Midbrain (tissue), 1 donor: ENCODE results near the gene DBI.
A peak's percentile ranks its signal among the peaks of the same experiment; 100 is the strongest.

ENCODE experiments used
- DNase-seq: peaks from one replicate; lab custom pipeline; 2025; lab: John Stamatoyannopoulos, UW

DBI gene

DNA sequence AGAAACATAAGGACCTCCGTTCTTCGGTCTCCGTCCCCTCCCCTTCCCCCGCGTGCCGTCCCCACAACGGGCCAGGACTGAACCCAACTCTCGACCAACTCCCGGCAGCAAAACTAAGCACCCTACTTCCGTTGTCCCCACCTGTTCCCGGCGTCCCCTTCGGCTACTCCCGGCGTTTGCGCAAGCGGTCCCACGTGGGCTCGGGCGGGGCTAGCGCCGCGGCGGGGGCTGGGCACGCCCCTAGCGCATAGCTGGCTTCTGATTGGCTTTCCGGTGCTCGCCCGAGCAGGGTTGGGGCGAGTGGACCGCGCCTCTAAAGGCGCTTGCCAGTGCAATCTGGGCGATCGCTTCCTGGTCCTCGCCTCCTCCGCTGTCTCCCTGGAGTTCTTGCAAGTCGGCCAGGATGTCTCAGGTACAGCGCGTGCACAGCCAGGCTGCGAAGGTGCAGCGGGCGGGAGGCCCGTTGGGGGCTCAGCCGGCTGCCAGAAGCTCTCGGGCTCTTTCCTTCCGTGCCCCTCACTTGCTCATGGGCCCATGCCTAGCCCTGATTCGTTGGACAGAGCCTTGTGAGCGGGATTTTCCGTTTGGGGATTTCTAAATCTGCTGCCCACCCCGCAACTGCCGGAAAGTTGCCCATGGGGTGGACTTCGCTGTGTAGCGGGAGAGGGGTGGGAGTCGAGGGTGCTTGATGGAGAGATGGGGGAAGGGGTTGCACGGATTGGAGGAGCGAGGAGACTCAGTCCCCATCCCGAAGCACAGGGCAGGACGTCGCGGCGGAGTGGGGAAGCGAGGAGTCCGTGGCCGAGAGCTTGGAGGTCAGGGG is at the start of gene DBI, which contains the start of gene C2orf76:
Gene DBI (plus strand): TSS at position 329 of the 823 bp plus-strand sequence. CDS start 75 bp downstream, at position 404.
Gene C2orf76 (minus strand): TSS at position 186 of the 823 bp plus-strand sequence. CDS start 26,875 bp downstream, outside the sequence.
- peak; percentile 98 for DNase-seq

DNA sequence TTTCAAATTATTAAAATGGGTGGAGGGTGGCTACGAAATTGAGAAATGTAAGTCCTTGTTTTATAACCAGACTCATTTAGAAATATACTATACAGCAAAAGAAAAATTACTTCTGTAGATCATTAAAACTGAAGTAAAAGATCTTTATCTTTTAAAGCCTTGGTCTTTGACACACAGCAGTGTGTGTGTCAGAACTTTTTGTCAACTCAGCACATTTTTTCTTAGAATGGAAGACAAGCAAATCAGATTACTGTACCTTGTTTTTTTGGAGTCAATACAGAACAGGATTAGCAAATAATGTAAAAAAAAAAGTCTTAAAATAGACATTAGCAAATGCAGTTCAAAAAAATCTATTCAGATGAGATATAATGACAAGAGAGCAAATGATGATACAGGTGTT is 49.2 kb upstream of the DBI start:
- no peak for DNase-seq

DNA sequence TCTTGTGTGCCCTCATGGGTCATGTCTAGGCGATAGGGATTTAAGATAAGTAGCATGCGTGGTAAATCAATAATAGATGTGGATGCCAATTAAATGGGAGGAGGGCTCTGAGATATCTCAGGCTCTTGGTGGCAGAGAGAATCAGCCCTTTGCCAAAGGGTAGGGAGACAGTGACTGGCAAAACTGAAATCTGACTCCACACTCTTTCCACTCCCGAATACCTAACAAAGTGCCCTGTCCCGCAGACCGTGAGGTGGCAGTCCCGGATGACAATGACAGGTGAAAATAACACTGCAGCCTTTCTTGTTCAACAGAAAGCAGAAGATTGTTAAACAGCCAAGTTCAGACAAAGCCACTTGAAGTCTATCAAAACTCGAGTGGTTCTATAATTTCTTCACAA is 47.2 kb upstream of the DBI start:
- no peak for DNase-seq

DNA sequence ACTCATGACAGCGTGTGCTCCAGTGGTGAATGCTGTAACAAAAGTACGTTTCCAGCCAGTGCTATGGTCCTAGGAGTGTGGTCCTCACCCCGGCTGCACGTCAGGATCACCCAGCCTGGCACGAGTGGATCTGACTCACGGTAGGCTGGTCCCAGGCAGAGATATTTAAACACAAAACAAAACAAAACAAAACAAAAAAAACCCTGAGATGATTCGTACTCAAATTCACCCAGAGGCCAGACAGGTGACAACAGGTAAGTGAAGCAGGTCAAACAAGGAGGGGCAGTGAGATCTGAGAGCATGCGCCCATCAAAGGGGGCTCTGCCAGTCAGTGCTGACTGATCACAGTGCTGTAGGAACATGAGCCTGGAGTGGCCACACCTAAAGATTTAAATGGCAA is 43.3 kb upstream of the DBI start:
- no peak for DNase-seq

DNA sequence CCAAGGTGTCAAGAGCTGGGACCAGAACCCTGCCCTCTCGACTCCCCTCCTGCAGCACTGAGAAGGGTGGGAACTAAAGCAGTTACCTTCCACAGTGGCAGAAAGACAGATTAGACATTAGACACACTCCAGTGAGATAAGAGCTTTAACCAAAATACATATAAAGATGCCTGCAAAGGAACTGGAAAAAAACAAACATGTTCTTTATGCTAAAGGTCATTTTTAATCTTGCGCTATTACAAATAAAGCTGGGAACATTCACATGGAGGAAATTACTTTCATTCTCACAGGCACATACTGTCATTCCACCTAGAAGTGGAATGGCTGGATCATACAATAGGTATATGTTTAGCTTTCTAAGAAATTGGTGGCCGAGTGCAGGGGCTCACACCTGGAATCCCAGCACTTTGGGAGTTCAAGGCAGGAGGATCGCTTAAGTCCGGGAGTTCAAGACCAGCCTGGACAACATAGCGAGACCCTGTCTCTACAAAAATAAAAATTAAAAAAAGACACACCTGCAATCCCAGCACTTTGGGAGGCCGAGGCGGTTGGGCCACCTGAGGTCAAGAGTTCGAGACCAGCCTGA is 42.0 kb upstream of the DBI start:
- no peak for DNase-seq

DNA sequence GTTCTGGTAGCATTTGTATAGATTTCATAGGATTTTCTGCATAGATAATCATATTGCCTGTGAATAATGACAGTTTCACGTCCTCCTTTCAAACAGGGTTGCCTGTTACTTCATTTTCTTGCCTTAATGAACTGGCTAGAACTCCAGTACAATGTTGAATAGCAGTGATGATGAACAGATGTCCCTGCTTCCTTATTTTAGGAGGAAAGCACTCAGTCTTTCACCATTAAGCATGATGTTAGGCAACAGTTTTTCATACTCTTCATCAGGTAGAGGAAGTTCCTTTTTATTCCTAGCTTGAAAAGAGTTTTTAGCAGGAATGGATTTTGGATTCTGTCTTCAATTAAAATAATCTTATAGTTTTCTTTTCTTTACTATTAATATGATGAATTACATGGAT is 39.8 kb upstream of the DBI start:
- no peak for DNase-seq

DNA sequence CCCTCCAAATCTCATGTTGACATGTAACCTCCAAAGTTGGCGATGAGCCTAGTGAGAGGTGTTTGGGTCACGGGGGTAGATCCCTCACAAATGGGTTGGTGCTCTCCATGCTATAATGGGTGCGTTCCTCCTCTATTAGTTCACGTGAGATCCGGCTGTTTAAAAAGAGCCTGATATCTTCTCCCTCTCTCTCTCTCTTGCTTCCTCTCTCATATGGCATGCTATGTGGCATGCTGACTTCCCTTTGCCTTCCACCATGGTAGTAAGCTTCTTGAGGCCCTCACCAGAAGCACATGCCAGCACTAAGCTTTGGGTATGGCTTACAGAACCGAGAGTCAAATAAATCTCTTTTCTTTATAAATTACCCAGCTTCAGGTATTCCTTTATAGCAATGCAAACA is 39.3 kb upstream of the DBI start:
- DNase-seq, result no peak

DNA sequence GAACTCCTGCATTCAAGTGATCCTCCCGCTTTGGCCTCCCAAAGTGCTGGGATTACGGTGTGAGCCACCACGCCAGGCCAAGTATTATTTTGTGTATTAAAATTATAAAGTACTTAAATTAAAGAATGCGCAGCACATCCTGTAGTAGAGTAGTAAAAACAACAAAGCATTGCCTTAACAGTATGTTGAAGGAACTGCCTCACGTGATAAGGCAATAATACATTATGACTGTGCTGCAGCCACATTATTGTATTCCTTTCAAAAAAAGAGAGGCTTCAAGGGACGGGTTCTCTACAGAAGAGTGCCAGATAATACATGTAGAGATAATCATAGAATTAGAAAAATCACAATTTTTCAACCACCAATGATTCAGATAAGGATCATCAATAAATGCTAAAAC is 33.8 kb upstream of the DBI start:
- DNase-seq, result no peak

DNA sequence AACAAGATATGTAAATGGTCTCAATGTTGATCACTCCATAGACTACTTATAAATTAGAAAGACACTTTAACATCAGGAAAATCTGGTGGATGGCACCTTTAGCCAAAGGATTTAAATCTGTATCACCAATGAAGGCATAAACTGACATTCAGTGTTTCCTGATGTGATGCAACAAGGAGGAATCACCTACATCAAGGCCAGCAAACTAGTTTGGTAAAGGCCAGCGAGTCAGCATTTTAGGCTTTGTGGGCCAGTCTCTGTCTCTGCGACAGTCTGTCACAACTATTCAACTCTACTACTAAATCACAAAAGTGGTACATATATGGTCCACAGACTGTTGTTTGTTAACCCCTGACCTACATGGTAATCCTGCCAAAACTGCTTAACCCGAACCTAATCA is 33.4 kb upstream of the DBI start:
- no peak for DNase-seq

DNA sequence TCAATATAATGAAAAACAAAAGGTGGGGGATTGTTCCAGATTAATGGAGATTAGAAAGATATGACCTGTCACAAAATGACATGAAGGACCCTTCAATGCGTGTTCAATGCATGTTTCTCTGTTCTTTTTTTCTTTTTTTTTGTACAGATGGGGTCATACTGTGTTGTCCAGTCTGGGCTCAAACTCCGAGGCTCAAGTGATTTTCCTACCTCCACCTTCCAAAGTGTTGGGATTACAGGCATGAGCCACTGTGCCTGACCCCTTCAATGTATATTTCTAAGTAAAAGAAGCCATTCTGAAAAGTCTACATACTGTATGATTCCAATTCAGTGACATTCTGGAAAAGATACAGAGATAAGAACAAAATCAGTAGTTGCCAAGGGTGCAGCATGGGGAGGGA is 32.9 kb upstream of the DBI start:
- no peak for DNase-seq

DNA sequence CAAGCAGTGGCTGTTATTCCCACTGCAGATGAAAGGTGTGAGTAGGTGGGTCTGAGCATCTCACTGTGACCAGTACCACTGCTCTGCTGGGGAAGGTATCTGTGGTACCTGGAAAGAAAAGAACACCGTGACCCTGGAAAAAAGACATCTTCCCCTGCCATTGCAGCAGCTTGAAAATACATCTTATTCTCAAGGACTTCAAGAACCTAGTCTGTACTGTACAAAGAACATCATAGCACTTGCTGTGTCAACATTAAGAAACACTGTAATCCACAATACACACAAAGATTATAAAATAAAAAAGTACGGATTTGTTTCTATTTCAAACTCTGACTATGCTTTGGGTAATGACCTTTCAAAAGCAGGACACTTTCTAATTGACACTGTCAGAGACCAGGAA is 29.0 kb upstream of the DBI start:
- DNase-seq, result no peak

DNA sequence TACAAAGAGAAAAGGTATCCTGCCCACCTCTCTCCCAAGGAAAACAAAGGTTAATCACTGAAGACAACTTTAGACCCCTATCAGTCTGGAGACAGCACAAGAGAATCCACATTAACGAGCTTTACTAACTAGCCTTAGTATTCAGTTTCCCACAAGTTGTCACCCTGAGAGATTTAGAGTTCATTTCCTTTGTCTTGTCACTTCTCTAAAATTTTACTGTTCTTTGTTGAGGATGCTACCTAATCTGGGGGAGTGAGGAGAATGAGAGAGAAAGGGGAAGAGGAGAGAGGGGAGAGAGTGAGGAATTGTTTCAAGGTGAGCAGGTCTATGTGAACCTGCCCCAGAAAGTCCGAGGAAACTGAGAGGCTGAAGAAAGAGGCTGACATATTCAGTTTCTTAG is 28.5 kb upstream of the DBI start:
- DNase-seq, result no peak

DNA sequence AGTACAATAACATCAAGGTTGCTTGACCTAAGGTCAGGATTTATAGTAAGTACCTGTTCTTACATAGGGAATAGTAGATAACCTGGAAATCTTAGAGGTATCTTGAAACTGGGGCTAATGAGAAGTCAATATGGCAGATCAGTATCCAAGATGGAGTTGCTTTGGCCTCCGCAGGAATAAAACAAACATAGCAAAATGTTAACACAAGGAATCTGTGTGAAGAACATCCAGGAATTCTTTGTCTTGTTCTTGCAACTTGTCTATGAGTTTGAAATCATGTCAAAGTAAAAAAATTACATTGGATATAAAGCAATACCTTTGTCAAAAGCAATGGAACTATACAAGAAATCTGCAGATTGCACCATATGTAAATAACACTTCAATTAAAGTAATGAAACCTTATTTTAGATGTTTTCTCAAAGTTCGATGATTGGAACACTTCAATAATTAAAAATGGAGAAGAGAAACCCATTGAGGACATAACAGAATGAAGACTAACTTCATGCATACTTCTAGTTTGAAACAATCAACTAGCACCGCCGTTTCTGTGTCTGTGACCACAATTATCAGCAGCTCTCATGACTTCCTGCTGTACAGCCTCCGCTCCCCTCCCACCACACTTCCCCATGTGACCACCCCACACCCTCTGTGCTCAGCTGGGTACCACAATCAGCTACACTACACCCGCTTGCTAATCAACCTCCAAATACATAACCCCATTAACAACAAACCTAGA is 27.8 kb upstream of the DBI start:
- no peak for DNase-seq

DNA sequence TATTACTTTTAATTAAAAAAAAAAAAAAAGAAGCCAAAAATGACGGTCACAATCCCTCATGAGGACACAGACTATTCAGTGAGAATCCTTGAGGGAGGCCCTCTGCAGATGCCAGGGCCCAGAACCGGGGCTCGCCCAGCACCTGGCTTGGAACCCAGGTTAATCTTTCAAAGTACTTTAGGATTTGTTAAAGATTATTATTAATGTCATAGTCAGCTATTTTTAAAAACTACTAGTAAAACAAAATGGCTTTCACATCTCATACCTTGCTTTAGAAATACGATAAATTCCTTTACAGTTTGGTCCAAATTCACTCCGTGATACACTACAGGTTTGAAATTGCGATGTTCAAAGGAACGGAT is 27.2 kb upstream of the DBI start:
- no peak for DNase-seq

DNA sequence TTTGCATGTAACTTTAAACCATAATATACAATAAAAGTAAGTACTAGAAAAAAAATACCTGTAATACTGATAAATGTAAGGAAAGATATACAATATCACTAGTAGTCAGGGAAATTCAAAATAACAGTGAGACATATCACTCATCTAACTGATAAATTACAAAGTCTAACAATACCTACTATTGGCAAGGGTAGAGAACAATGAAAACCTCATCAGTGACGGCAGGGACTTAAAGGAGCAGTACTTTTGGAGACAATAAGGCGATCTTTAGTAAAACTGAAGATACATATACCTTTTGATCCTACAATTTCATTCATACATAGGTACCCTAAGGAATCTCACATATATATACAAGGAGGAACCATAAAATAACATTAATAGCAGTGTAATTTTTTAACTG is 25.1 kb upstream of the DBI start:
- no peak for DNase-seq

DNA sequence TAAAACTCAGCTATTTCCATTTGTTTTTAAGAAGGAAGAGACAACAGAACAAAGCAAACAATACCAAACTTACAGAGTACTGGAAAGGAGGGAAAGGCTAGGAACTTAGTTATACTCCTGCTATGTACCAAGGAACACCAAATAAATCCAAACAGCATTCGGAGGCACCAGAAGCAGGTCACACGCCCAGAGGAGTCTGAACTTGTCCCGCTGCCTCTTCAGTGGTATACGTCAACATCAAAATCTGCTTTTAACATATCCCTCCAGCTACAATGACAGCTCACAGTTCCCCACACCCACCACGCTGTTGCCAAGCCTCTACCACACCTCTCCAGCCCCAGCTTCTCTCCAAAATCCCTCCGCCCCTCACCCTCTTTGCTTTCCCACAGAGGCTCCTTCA is 17.5 kb upstream of the DBI start:
- no peak for DNase-seq

DNA sequence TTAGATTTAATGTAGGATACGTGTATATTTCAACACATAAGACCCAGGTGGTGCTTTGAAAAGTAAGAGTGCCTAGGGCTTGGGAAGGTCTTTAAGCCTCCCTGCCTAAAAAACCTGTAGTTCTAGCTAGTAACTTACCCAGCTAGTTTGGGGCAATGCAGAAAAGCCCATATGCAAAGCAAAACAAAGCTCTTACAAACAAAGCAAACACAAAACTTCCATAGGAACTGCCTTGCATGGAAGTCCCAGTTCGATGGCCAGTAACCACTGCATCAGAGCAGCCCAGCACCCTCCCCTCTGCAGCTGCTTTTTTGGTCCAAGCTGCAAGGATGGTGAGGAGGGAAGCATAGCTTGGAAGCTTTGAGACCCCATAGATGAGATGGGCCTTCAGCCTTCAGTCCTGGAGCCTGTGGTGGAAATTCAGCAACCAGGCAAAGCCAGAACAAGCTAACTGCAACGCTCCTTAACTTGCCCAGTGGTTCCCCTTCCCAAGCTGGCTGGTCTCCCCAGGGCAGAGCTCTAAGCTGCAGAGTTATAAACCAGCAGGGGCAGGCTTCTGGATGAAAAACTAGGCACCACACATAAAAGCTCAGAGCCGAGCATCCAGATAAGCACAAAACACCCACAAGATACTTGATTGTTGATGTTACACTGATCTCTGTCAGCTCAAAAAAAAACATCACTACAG is 16.3 kb upstream of the DBI start:
- no peak for DNase-seq

DNA sequence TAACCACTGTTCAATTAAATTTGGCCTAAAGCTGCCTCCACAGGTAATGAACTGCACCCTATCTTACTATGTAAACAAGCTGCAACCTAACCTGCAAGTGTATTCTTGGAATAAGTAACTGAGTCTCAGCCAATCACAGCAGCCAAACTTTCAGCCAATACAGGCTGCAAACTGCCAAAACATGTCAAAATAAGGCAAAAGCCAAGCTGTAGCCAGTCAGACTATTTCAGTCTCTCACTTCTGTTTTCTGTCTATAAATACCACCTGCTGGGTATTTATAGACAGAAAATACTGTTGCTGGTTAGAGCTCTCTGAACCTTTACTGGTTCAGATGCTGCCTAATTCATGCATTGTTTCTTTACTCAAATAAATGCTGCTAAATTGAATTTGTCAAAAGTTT is 14.4 kb upstream of the DBI start:
- peak; percentile 24 for DNase-seq

DNA sequence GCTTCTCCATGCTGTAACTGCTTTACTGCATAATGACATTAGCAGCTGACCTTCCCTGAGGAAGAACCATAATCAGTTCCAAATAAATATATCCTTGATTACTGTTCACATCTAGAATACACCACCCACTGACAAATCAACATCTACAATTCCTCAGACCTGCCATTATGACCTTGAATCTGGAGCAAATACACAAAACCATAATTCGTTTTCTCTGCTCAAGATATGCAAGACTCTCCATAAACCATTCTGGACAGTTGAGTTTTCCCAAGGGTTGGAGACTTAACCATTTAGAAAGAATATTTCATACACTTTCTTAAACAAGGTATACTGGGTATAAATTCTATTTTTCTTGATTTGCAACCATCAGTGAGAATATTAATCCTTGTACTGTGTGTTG is 11.9 kb upstream of the DBI start:
- no peak for DNase-seq

DNA sequence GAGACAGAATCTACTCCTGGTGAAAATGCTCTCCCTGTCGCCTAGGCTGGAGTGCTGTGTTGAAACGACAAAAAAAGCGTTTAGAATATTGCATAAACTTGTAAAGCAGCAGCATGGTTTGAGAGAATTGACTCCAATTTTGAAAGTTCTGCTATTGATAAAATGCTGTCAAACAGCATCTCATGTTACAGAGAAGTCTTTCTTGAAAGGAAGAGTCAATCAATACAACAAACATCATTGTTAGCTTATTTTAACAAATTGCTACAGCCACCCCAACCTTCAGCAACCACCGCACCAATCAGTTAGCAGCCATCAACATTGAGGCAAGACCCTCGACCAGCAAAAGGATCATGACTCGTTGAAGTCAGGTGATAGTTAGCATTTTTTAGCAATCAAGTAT is 7.0 kb upstream of the DBI start:
- no peak for DNase-seq

DNA sequence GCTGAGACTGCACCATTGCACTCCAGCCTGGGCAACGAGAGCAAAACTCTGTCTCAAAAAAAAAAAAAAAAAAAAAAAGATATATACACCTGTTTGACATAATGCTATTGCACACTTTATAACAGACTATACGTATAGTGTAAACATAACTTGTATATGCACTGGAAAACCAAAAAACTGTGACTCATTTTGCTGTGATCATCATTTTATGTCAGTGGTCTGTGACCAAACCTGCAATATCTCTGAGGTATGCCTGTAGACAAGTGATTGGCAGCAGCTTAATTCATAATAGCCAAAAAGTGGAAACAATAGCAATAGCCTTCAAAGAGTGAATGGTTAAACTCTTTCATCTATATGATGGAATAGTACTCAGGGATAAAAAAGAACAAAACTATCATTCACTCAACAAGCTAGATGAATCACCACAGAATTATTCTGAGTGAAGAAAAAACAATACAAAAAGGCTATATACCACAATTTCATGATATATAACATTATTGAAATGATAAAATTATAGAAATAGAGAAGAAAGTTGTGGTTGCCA is 6.3 kb upstream of the DBI start:
- no peak for DNase-seq

DNA sequence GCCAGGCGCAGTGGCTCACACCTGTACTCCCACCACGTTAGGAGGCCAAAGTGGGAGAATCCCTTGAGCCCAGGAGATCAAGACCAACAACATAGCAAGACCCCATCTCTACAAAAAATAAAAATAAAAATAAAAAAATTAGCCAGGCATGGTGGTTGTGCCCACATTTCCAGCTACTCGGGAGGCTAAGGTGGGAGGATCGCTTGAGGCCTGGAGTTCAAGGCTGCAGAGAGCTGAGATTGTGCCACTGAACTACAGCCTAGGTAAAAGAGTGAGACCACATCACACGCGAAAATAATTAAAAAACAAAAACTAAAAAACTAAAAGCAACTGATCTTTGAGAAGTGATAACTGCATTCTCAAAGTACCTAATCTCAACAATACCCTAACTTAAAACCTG is 2.0 kb upstream of the DBI start:
- no peak for DNase-seq
